Measurements from ENCODE around the gene PARP8.
"Not testable (repeated sequence)": the region's sequence is repeated elsewhere in the genome, so short reads cannot be mapped to it uniquely, and the experiment has no call there.

The PARP8 gene

GRCh38 chr5:50684721-50685120 lies 18.3 kb downstream of the PARP8 start:
- no peak for DNase-seq

GRCh38 chr5:50687548-50687947 lies 21.1 kb downstream of the PARP8 start:
- DNase-seq: no peak

- no peak for DNase-seq
Observed at GRCh38 chr5:50691399-50692016, 25.1 kb downstream of the PARP8 start.

- DNase-seq: no peak
Observed at GRCh38 chr5:50694027-50694590, 27.7 kb downstream of the PARP8 start.

- DNase-seq: not testable (repeated sequence)
Observed at GRCh38 chr5:50694626-50695025, 28.2 kb downstream of the PARP8 start.

GRCh38 chr5:50697739-50698138 lies 31.3 kb downstream of the PARP8 start:
- DNase-seq: no peak

- no peak for DNase-seq
Observed at GRCh38 chr5:50699737-50700136, 33.3 kb downstream of the PARP8 start.

GRCh38 chr5:50700706-50701105 lies 34.3 kb downstream of the PARP8 start:
- DNase-seq: no peak

GRCh38 chr5:50702615-50703366 lies 36.4 kb downstream of the PARP8 start:
- DNase-seq: no peak

- no peak for DNase-seq
Observed at GRCh38 chr5:50703367-50703666, 36.9 kb downstream of the PARP8 start.

- no peak for DNase-seq
Observed at GRCh38 chr5:50704730-50705129, 38.3 kb downstream of the PARP8 start.

GRCh38 chr5:50709471-50709870 lies 43.0 kb downstream of the PARP8 start:
- DNase-seq: no peak

GRCh38 chr5:50710838-50711237 lies 44.4 kb downstream of the PARP8 start:
- DNase-seq: no peak

- DNase-seq: no peak
Observed at GRCh38 chr5:50711280-50711679, 44.8 kb downstream of the PARP8 start.

- DNase-seq: no peak
Observed at GRCh38 chr5:50712479-50712878, 46.0 kb downstream of the PARP8 start.

- no peak for DNase-seq
Observed at GRCh38 chr5:50715001-50715400, 48.6 kb downstream of the PARP8 start.

- DNase-seq: no peak
Observed at GRCh38 chr5:50716134-50716533, 49.7 kb downstream of the PARP8 start.

- DNase-seq: no peak
Observed at GRCh38 chr5:50717651-50718050, 51.2 kb downstream of the PARP8 start.

- no peak for DNase-seq
Observed at GRCh38 chr5:50720061-50720710, 53.7 kb downstream of the PARP8 start.

- DNase-seq: no peak
Observed at GRCh38 chr5:50722223-50722622, 55.8 kb downstream of the PARP8 start.

GRCh38 chr5:50724262-50724661 lies 57.8 kb downstream of the PARP8 start:
- no peak for DNase-seq

- DNase-seq: no peak
Observed at GRCh38 chr5:50725800-50726474, 59.5 kb downstream of the PARP8 start.

- DNase-seq: no peak
Observed at GRCh38 chr5:50726475-50727148, 60.2 kb downstream of the PARP8 start.
